K562 (cell line): Measurements from ENCODE around the gene DGKZ. TPM values are rescaled to one million over a fixed set of nuclear protein-coding genes. Genes with fewer than 3 reads are reported as not detected.

Experiments
- COPS2 ChIP-seq: fragments of 450-650 bp; conservative IDR thresholded peaks from 2 replicates; pipeline ENCODE4 v1.6.1; 2016; ENCODE audit warnings: mild to moderate bottlenecking, moderate library complexity
- DIDO1 ChIP-seq: fragments of 450-650 bp; IDR thresholded peaks from 2 replicates; pipeline ENCODE4 v1.6.1; 2016; ENCODE audit warnings: low read depth, missing biosample characterization, missing genetic modification characterization
- EGR1 ChIP-seq: fragments of 450-650 bp; conservative IDR thresholded peaks from 2 replicates; pipeline ENCODE4 v1.6.1; 2017; ENCODE audit warnings: mild to moderate bottlenecking
- HEY1 ChIP-seq: fragments of 250-450 bp; sonication (Bioruptor Pico); IDR thresholded peaks from 2 replicates; pipeline ENCODE4 v1.5.0; 2020; ENCODE audit warnings: mild to moderate bottlenecking, moderate library complexity, borderline replicate concordance
- HNRNPL ChIP-seq: fragments of 200-400 bp; formaldehyde crosslinking; IDR thresholded peaks from 2 replicates; pipeline ENCODE4 v1.6.1; 2017; ENCODE audit warnings: low read depth, mild to moderate bottlenecking, low read length
- MXI1 ChIP-seq: IDR thresholded peaks from 2 replicates; pipeline ENCODE4 v1.6.1; 2011; ENCODE audit warnings: low read depth, mild to moderate bottlenecking, improper control_type of control experiment, low read length
- SLC30A9 ChIP-seq: fragments of 250-450 bp; sonication (Bioruptor Pico); IDR thresholded peaks from 2 replicates; pipeline ENCODE4 v1.8.0; 2022; ENCODE audit warnings: mild to moderate bottlenecking, moderate library complexity
- SMAD3 ChIP-seq: fragments of 450-650 bp; formaldehyde crosslinking; conservative IDR thresholded peaks from 2 replicates; pipeline ENCODE4 v1.4.0; 2020; ENCODE audit warnings: mild to moderate bottlenecking
- SREBF2 ChIP-seq: sonication (generic); formaldehyde crosslinking; IDR thresholded peaks from 2 replicates; pipeline ENCODE4 v1.4.0; 2020; ENCODE audit warnings: mild to moderate bottlenecking, missing genetic modification reagents
- TBL1XR1 ChIP-seq, 2 experiments: IDR thresholded peaks; 2 replicates each; pipeline ENCODE4 v1.6.1; 2012; ENCODE audit warnings: improper control_type of control experiment in 2 of 2, low read length in 2 of 2, mild to moderate bottlenecking in 1 of 2
- ZBTB8A ChIP-seq: fragments of 450-650 bp; IDR thresholded peaks from 2 replicates; pipeline ENCODE4 v1.6.1; 2018; ENCODE audit warnings: mild to moderate bottlenecking, moderate library complexity; ENCODE audit not compliant: partially characterized antibody
- ZNF134 ChIP-seq: fragments of 250-450 bp; sonication (Bioruptor Pico); conservative IDR thresholded peaks from 2 replicates; pipeline ENCODE4 v1.4.0; 2020
- ZNF175 ChIP-seq: fragments of 200-800 bp; sonication (Bioruptor generic); IDR thresholded peaks from 2 replicates; pipeline ENCODE4 v1.6.1; 2016; ENCODE audit warnings: low read depth, mild to moderate bottlenecking, missing genetic modification characterization, missing compliant biosample characterization
- ZNF184 ChIP-seq: sonication (generic); formaldehyde crosslinking; IDR thresholded peaks from 2 replicates; pipeline ENCODE4 v1.5.0; 2020; ENCODE audit warnings: missing genetic modification reagents
- ZNF696 ChIP-seq: fragments of 250-450 bp; sonication (Bioruptor Pico); conservative IDR thresholded peaks from 2 replicates; pipeline ENCODE4 v1.4.0; 2020; ENCODE audit warnings: mild to moderate bottlenecking, moderate library complexity
- polyA plus RNA-seq, 8 experiments: library from polyadenylated mRNA; depleted of rRNA in 4 of 8; stranded (reverse) in 5 of 8; unstranded in 3 of 8; fragments of >200 nt; fragmentation: Nextera tagmentation in 2 of 8; fragmentation: Illumina TruSeq in 1 of 8; extraction: Ambion mirVana in 2 of 8; extraction: Trizol in 1 of 8; gene quantifications; 2 replicates each; pipeline versions ENCODE4 v1.2.1 to v1.2.3, GENCODE V29; 2011 to 2014; ENCODE audit warnings: inconsistent platforms in 1 of 8, missing spikeins in 1 of 8
- total RNA-seq, 7 experiments: library from RNA; depleted of rRNA in 6 of 7; stranded (reverse); fragments of >200 nt in 6 of 7; fragmentation: Illumina TruSeq in 2 of 7; extraction: Trizol in 2 of 7; gene quantifications; 2 replicates each; pipeline versions ENCODE4 v1.2.1 to v1.2.3, GENCODE V29; 2011 to 2021; ENCODE audit warnings: low replicate concordance in 1 of 7
- TF ChIP-seq, protein P1 (sequence below): sonication (generic); formaldehyde crosslinking; IDR thresholded peaks from 2 replicates; pipeline ENCODE4 v1.8.0; 2022; ENCODE audit warnings: missing genetic modification reagents, mild to moderate bottlenecking, borderline replicate concordance
- TF ChIP-seq, protein P2 (sequence below): sonication (generic); formaldehyde crosslinking; IDR thresholded peaks from 2 replicates; pipeline ENCODE4 v1.5.0; 2020; ENCODE audit warnings: missing genetic modification reagents
- TF ChIP-seq, protein P3 (sequence below): sonication (generic); formaldehyde crosslinking; IDR thresholded peaks from 2 replicates; pipeline ENCODE4 v1.8.0; 2022; ENCODE audit warnings: mild to moderate bottlenecking, low read depth, missing genetic modification reagents
- TF ChIP-seq, protein P4 (sequence below): sonication (generic); formaldehyde crosslinking; IDR thresholded peaks from 2 replicates; pipeline ENCODE4 v1.8.0; 2022; ENCODE audit warnings: mild to moderate bottlenecking, missing genetic modification reagents, borderline replicate concordance
- TF ChIP-seq, protein P5 (sequence below): fragments of 450-650 bp; IDR thresholded peaks from 2 replicates; pipeline ENCODE4 v1.6.1; 2016; ENCODE audit warnings: antibody characterized with exemption

The DGKZ gene
- total and polyA plus RNA-seq, 9 of the 15 experiments (the other 6 are each of a cell fraction or from before 2014, with no cell fraction given): 0.51 to 100 (median 44.2) TPM

DNA sequence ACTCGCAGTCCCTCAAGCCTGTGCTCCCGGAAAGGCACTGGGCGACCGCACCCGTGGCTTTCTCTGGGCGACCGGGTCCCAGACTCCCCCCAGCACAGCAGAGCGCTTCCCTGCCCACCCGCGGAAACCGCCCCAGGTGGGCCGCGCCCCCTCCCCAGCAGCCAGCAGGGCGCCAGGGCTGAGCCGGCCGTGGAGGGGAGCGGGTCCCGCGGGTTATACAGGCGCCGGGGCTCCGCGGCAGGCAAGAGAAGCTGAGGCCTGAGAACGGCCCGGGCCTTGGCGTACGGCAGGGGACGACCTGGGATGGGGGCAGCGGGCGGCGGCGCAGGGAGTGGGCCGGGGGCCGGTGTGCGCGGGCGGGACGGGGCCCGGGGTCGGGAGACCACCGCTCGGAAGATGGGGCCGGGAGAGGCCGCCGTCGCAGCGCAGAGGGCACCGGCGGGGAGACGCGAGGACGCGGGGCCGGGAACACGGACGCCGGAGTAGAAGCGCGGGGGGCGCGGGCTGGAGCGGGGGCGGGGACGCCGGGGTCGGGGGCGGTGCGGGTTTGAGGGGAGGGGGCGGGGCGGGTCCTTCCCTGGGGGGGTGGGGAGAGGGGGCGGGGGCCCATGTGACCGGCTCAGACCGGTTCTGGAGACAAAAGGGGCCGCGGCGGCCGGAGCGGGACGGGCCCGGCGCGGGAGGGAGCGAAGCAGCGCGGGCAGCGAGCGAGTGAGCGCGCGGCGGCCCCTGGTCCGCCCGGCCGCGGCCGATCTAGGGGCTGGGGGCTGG lies 34.0 kb downstream of the DGKZ start, which contains the start of gene MDK (continued):
- peak; percentile 2; the same call in 1 of the 2 replicates for TF ChIP-seq HNRNPL
- TF ChIP-seq, protein P1, sequence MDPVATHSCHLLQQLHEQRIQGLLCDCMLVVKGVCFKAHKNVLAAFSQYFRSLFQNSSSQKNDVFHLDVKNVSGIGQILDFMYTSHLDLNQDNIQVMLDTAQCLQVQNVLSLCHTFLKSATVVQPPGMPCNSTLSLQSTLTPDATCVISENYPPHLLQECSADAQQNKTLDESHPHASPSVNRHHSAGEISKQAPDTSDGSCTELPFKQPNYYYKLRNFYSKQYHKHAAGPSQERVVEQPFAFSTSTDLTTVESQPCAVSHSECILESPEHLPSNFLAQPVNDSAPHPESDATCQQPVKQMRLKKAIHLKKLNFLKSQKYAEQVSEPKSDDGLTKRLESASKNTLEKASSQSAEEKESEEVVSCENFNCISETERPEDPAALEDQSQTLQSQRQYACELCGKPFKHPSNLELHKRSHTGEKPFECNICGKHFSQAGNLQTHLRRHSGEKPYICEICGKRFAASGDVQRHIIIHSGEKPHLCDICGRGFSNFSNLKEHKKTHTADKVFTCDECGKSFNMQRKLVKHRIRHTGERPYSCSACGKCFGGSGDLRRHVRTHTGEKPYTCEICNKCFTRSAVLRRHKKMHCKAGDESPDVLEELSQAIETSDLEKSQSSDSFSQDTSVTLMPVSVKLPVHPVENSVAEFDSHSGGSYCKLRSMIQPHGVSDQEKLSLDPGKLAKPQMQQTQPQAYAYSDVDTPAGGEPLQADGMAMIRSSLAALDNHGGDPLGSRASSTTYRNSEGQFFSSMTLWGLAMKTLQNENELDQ (CRISPR knock-in tag): no peak
- TF ChIP-seq SREBF2 (CRISPR knock-in tag): no peak
- TF ChIP-seq DIDO1 (tag): no peak
- TF ChIP-seq COPS2: no peak
- TF ChIP-seq ZNF696 (CRISPR knock-in tag): no peak
- TF ChIP-seq, protein P2, sequence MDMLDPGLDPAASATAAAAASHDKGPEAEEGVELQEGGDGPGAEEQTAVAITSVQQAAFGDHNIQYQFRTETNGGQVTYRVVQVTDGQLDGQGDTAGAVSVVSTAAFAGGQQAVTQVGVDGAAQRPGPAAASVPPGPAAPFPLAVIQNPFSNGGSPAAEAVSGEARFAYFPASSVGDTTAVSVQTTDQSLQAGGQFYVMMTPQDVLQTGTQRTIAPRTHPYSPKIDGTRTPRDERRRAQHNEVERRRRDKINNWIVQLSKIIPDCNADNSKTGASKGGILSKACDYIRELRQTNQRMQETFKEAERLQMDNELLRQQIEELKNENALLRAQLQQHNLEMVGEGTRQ: no peak
- no peak for TF ChIP-seq SLC30A9 (CRISPR knock-in tag)
- no peak for TF ChIP-seq SMAD3 (CRISPR knock-in tag)
- no peak for TF ChIP-seq ZBTB8A
- TF ChIP-seq, protein P3, sequence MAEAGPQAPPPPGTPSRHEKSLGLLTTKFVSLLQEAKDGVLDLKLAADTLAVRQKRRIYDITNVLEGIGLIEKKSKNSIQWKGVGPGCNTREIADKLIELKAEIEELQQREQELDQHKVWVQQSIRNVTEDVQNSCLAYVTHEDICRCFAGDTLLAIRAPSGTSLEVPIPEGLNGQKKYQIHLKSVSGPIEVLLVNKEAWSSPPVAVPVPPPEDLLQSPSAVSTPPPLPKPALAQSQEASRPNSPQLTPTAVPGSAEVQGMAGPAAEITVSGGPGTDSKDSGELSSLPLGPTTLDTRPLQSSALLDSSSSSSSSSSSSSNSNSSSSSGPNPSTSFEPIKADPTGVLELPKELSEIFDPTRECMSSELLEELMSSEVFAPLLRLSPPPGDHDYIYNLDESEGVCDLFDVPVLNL (CRISPR knock-in tag): no peak
- TF ChIP-seq, protein P4, sequence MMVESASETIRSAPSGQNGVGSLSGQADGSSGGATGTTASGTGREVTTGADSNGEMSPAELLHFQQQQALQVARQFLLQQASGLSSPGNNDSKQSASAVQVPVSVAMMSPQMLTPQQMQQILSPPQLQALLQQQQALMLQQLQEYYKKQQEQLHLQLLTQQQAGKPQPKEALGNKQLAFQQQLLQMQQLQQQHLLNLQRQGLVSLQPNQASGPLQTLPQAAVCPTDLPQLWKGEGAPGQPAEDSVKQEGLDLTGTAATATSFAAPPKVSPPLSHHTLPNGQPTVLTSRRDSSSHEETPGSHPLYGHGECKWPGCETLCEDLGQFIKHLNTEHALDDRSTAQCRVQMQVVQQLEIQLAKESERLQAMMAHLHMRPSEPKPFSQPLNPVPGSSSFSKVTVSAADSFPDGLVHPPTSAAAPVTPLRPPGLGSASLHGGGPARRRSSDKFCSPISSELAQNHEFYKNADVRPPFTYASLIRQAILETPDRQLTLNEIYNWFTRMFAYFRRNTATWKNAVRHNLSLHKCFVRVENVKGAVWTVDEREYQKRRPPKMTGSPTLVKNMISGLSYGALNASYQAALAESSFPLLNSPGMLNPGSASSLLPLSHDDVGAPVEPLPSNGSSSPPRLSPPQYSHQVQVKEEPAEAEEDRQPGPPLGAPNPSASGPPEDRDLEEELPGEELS (CRISPR knock-in tag): 0 out of 2 replicates have a peak, but pooled peaks have one; percentile 52
- TF ChIP-seq, protein P5, sequence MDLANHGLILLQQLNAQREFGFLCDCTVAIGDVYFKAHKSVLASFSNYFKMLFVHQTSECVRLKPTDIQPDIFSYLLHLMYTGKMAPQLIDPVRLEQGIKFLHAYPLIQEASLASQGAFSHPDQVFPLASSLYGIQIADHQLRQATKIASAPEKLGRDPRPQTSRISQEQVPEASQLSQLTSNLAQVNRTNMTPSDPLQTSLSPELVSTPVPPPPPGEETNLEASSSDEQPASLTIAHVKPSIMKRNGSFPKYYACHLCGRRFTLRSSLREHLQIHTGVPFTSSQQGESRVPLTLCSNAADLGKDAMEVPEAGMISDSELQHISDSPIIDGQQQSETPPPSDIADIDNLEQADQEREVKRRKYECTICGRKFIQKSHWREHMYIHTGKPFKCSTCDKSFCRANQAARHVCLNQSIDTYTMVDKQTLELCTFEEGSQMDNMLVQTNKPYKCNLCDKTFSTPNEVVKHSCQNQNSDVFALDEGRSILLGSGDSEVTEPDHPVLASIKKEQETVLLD: no peak
- TF ChIP-seq ZNF134 (CRISPR knock-in tag): no peak
- TF ChIP-seq ZNF184 (CRISPR knock-in tag): no peak
- no peak for TF ChIP-seq EGR1
- TF ChIP-seq HEY1 (CRISPR knock-in tag): no peak
- TF ChIP-seq MXI1: no peak
- TF ChIP-seq ZNF175: no peak
- TF ChIP-seq TBL1XR1 (IDR thresholded peaks at IDR 0.05; ENCODE audit: low read length in 2 of 2): no peak; a peak in 1 of 4 replicates
